ENCODE results near the gene CTAG1B. TPM values are rescaled to one million over a fixed set of nuclear protein-coding genes. Genes with fewer than 3 reads are reported as not detected.
"Not testable (repeated sequence)": the region's sequence is repeated elsewhere in the genome, so short reads cannot be mapped to it uniquely, and the experiment has no call there.

The CTAG1B gene
- polyA plus RNA-seq, 1 donor from 2014 or later: not detected

- H3K4me2 ChIP-seq (ENCODE audit: low read length); H3K36me3 ChIP-seq (ENCODE audit: insufficient read depth, low read length); H3F3A ChIP-seq (ENCODE audit: insufficient read depth, low read length, poor library complexity, severe bottlenecking); H2AFZ ChIP-seq (ENCODE audit: low read depth, low read length); H3K4me3 ChIP-seq (ENCODE audit: low read length); H3K9me3 ChIP-seq (ENCODE audit: low read length); H3K9me2 ChIP-seq (ENCODE audit: insufficient read depth, low read length); H4K20me1 ChIP-seq (ENCODE audit: insufficient read depth); H3K79me2 ChIP-seq (replicated peaks; ENCODE audit: insufficient read depth, low read length); H3K27me3 ChIP-seq (ENCODE audit: insufficient read depth, low read depth, low read length); H3K9ac ChIP-seq (ENCODE audit: low read length); H3K27ac ChIP-seq (ENCODE audit: low read length): not testable (repeated sequence)
Measured at GRCh38 chrX:154584585-154585183, 34.4 kb downstream of the CTAG1B start, which contains the start of gene CTAG1A. TSS of gene CTAG1A (plus strand) at chrX:154585133. CDS start at chrX:154585207, 74 bp downstream.

GRCh38 chrX:154582994-154583393 lies 36.1 kb downstream of the CTAG1B start:
- H3K9ac ChIP-seq (ENCODE audit: low read length); H2AFZ ChIP-seq (ENCODE audit: low read depth, low read length); H3K79me2 ChIP-seq (replicated peaks; ENCODE audit: insufficient read depth, low read length); H3K9me2 ChIP-seq (ENCODE audit: insufficient read depth, low read length); H3F3A ChIP-seq (ENCODE audit: insufficient read depth, low read length, poor library complexity, severe bottlenecking); H3K27ac ChIP-seq (ENCODE audit: low read length); H3K4me3 ChIP-seq (ENCODE audit: low read length); H3K4me2 ChIP-seq (ENCODE audit: low read length); H3K27me3 ChIP-seq (ENCODE audit: insufficient read depth, low read depth, low read length); H3K36me3 ChIP-seq (ENCODE audit: insufficient read depth, low read length); H3K9me3 ChIP-seq (ENCODE audit: low read length); H4K20me1 ChIP-seq (ENCODE audit: insufficient read depth): not testable (repeated sequence)

GRCh38 chrX:154575076-154575475 lies 44.0 kb downstream of the CTAG1B start:
- H2AFZ ChIP-seq (ENCODE audit: low read depth, low read length); H3K9me3 ChIP-seq (ENCODE audit: low read length); H3K27ac ChIP-seq (ENCODE audit: low read length); H3K79me2 ChIP-seq (replicated peaks; ENCODE audit: insufficient read depth, low read length); H3K9me2 ChIP-seq (ENCODE audit: insufficient read depth, low read length); H3K27me3 ChIP-seq (ENCODE audit: insufficient read depth, low read depth, low read length); H3K4me2 ChIP-seq (ENCODE audit: low read length); H3K4me3 ChIP-seq (ENCODE audit: low read length); H3K9ac ChIP-seq (ENCODE audit: low read length); H3F3A ChIP-seq (ENCODE audit: insufficient read depth, low read length, poor library complexity, severe bottlenecking); H4K20me1 ChIP-seq (ENCODE audit: insufficient read depth); H3K36me3 ChIP-seq (ENCODE audit: insufficient read depth, low read length): not testable (repeated sequence)

GRCh38 chrX:154573061-154573460 lies 46.0 kb downstream of the CTAG1B start:
- not testable (repeated sequence) for H3K79me2 ChIP-seq (replicated peaks; ENCODE audit: insufficient read depth, low read length); H3K4me2 ChIP-seq (ENCODE audit: low read length); H3K27ac ChIP-seq (ENCODE audit: low read length); H3F3A ChIP-seq (ENCODE audit: insufficient read depth, low read length, poor library complexity, severe bottlenecking); H3K9me2 ChIP-seq (ENCODE audit: insufficient read depth, low read length); H4K20me1 ChIP-seq (ENCODE audit: insufficient read depth); H3K4me3 ChIP-seq (ENCODE audit: low read length); H3K9ac ChIP-seq (ENCODE audit: low read length); H2AFZ ChIP-seq (ENCODE audit: low read depth, low read length); H3K36me3 ChIP-seq (ENCODE audit: insufficient read depth, low read length); H3K9me3 ChIP-seq (ENCODE audit: low read length); H3K27me3 ChIP-seq (ENCODE audit: insufficient read depth, low read depth, low read length)

- H3K9ac ChIP-seq (ENCODE audit: low read length); H4K20me1 ChIP-seq (ENCODE audit: insufficient read depth); H3K36me3 ChIP-seq (ENCODE audit: insufficient read depth, low read length); H3K4me2 ChIP-seq (ENCODE audit: low read length); H3K9me2 ChIP-seq (ENCODE audit: insufficient read depth, low read length); H3K27ac ChIP-seq (ENCODE audit: low read length); H2AFZ ChIP-seq (ENCODE audit: low read depth, low read length); H3K4me3 ChIP-seq (ENCODE audit: low read length); H3K79me2 ChIP-seq (replicated peaks; ENCODE audit: insufficient read depth, low read length); H3K9me3 ChIP-seq (ENCODE audit: low read length); H3K27me3 ChIP-seq (ENCODE audit: insufficient read depth, low read depth, low read length); H3F3A ChIP-seq (ENCODE audit: insufficient read depth, low read length, poor library complexity, severe bottlenecking): not testable (repeated sequence)
Measured at GRCh38 chrX:154570361-154570760, 48.7 kb downstream of the CTAG1B start.

Small RNA genes lying within 50 kb of the gene (small RNA-seq; reads per million reads assigned to genes)
- gene AC244090.1 (0 reads per million in 3 experiments), gene AC244107.2 (0 reads per million in 3 experiments)

Other genes starting within 250 kb of the CTAG1B start
- 84.9 and 118 TPM in 2 replicates for gene FLNA, start 244.6 kb downstream of the CTAG1B start, polyA plus RNA-seq
- 67.9 and 86.3 TPM in 2 replicates for gene EMD, start 240.0 kb downstream of the CTAG1B start, polyA plus RNA-seq
- 3,689 and 3,975 TPM in 2 replicates for gene RPL10, start 220.9 kb downstream of the CTAG1B start, polyA plus RNA-seq
- 8.3 and 9.2 TPM in 2 replicates for gene DNASE1L1, start 210.0 kb downstream of the CTAG1B start, polyA plus RNA-seq
- gene TAFAZZIN, start 207.7 kb downstream of the CTAG1B start, polyA plus RNA-seq: 51.2 and 60.5 TPM in 2 replicates
- gene ATP6AP1, start 190.6 kb downstream of the CTAG1B start, polyA plus RNA-seq: 126 and 159 TPM in 2 replicates
- 370 and 415 TPM in 2 replicates for gene GDI1, start 182.1 kb downstream of the CTAG1B start, polyA plus RNA-seq
- 68.3 and 90.4 TPM in 2 replicates for gene FAM50A, start 175.1 kb downstream of the CTAG1B start, polyA plus RNA-seq
- gene PLXNA3, start 161.0 kb downstream of the CTAG1B start, polyA plus RNA-seq: 17.2 and 22.2 TPM in 2 replicates
- 37.3 and 43.6 TPM in 2 replicates for gene LAGE3, start 140.0 kb downstream of the CTAG1B start, polyA plus RNA-seq
- gene UBL4A, start 132.7 kb downstream of the CTAG1B start, polyA plus RNA-seq: 28.5 and 32.2 TPM in 2 replicates
- 2.7 and 6.0 TPM in 2 replicates for gene SLC10A3, start 128.7 kb downstream of the CTAG1B start, polyA plus RNA-seq
- gene FAM3A, start 103.0 kb downstream of the CTAG1B start, polyA plus RNA-seq: 19.5 and 30.9 TPM in 2 replicates
- gene G6PD, start 72.4 kb downstream of the CTAG1B start, polyA plus RNA-seq: 13.6 and 18.8 TPM in 2 replicates
- gene IKBKG, start 71.7 kb downstream of the CTAG1B start, polyA plus RNA-seq: 32.6 and 37.7 TPM in 2 replicates
- not detected in 2 replicates for gene CTAG1A, start 34.1 kb downstream of the CTAG1B start, polyA plus RNA-seq
- not detected in 2 replicates for gene CTAG2, start 34.3 kb upstream of the CTAG1B start, polyA plus RNA-seq
- gene GAB3, start 131.8 kb upstream of the CTAG1B start, polyA plus RNA-seq: 0.06 TPM in 1 of 2 replicates, not detected in the other
- 31.3 and 32.1 TPM in 2 replicates for gene DKC1, start 143.6 kb upstream of the CTAG1B start, polyA plus RNA-seq
- gene MPP1, start 186.2 kb upstream of the CTAG1B start, polyA plus RNA-seq: 16.1 and 17.5 TPM in 2 replicates
- gene SMIM9, start 215.4 kb upstream of the CTAG1B start, polyA plus RNA-seq: not detected in 2 replicates